ENCODE measurements around the gene WWOX. TPM values are rescaled to one million over a fixed set of nuclear protein-coding genes. Genes with fewer than 3 reads are reported as not detected.

The WWOX gene
- total RNA-seq, 1 donor from 2014 or later: 7.3 TPM

DNA sequence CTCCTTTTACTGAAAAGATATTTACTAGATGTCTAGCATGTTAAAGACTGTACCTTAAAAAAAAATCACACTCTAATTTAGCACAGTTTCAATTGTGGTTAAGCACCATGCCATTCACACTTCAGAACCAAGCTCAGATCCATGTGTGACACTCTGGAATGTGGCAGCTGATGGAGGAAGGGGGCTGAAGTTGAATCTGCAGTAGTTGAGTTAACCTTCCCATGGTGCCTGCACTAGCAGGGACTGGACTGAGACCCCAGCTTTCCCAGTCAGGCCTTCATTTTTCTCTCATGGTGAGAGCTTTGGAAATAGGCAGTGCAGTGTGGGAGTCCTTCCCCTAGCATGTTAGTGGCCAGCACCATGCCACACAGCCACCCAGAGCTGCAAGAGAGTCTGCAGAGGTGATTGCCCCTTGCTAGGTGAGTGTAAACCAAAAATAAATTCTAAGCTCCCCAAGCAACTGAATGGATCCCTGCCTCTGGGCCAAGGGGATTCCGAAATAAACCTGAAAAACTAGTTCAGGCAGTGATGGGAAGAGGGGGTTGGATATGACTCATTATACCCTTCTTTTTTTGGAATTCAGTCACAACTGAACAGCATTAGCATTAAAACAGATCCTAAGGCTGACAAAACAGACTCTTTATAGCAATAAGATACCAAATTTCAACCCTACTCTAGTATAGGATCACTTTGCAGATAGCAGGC is 208.5 kb downstream of the WWOX start:
- Histone ChIP-seq H2AFZ (ENCODE audit: low read depth, low read length) (no peak overlapping the region), H3K27ac (ENCODE audit: low read depth, low read length) (no peak overlapping the region), H3K9ac (ENCODE audit: low read length) (no peak overlapping the region), H3K79me2 (ENCODE audit: insufficient read depth, low read length) (no peaks in the 10 kb centered on the region), H4K20me1 (ENCODE audit: insufficient read depth, low read length) (no peaks in the 10 kb centered on the region), H3K36me3 (ENCODE audit: insufficient read depth, low read length) (no peaks in the 10 kb centered on the region), H3K4me2 (ENCODE audit: low read length) (no peak overlapping the region), H3K4me3 (ENCODE audit: insufficient read depth, low read depth, low read length) (no peak overlapping the region), H3K4me1 (ENCODE audit: insufficient read depth, low read length) (no peaks in the 10 kb centered on the region), H3K27me3 (ENCODE audit: insufficient read depth, low read length) (no peaks in the 10 kb centered on the region), H3K9me3 (ENCODE audit: insufficient read depth, low read depth, low read length) (no peaks in the 10 kb centered on the region)
- Mint-ChIP-seq H3K36me3 (ENCODE audit: low read depth, unreplicated experiment) (no peaks in the 10 kb centered on the region), H3K4me3 (ENCODE audit: unreplicated experiment) (no peak overlapping the region), H3K9me3 (ENCODE audit: unreplicated experiment) (peaks cover 4% of the 10 kb centered on the region), H3K4me1 (ENCODE audit: low read depth, unreplicated experiment) (peaks cover 36% of the 10 kb centered on the region), H3K27me3 (ENCODE audit: low read depth, unreplicated experiment) (no peaks in the 10 kb centered on the region), H3K27ac (ENCODE audit: unreplicated experiment) (no peak overlapping the region)
- FAIRE-seq: no peak
- DNase-seq (ENCODE audit: low read depth): no peak
- TF ChIP-seq, protein P1, sequence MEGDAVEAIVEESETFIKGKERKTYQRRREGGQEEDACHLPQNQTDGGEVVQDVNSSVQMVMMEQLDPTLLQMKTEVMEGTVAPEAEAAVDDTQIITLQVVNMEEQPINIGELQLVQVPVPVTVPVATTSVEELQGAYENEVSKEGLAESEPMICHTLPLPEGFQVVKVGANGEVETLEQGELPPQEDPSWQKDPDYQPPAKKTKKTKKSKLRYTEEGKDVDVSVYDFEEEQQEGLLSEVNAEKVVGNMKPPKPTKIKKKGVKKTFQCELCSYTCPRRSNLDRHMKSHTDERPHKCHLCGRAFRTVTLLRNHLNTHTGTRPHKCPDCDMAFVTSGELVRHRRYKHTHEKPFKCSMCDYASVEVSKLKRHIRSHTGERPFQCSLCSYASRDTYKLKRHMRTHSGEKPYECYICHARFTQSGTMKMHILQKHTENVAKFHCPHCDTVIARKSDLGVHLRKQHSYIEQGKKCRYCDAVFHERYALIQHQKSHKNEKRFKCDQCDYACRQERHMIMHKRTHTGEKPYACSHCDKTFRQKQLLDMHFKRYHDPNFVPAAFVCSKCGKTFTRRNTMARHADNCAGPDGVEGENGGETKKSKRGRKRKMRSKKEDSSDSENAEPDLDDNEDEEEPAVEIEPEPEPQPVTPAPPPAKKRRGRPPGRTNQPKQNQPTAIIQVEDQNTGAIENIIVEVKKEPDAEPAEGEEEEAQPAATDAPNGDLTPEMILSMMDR (IDR thresholded peaks at IDR 0.05; ENCODE audit: insufficient read depth, low read depth, low read length): no peak
- TF ChIP-seq EZH2 (IDR thresholded peaks at IDR 0.05; ENCODE audit: insufficient read depth, low read length): no peak

DNA sequence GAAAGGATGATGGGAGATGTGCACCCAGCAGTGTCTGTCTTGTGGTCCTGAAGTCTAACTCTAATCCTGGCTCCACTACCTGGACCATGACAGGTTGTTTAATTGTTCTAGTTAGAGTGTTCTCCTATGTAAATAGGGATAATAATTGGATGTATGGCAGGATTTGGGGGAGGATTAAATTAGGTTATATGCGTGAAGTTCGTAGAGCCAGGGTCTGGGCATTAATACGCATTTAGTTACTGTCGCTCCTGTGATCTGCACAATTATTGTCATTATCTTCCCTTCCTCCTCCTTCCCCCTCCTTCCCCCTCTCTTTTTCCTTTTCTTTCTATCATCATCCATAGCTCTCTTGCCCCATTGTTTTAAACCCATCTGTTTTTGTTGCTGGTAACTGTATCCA is 210.3 kb downstream of the WWOX start:
- peaks cover 4% of the 10 kb centered on the region for H3K9me3 Mint-ChIP-seq (ENCODE audit: unreplicated experiment)
- no peaks in the 10 kb centered on the region for H3K27me3 ChIP-seq (ENCODE audit: insufficient read depth, low read length)
- no peak overlapping the region for H3K4me2 ChIP-seq (ENCODE audit: low read length)
- no peak overlapping the region for H3K4me3 Mint-ChIP-seq (ENCODE audit: unreplicated experiment)
- H3K9ac ChIP-seq (ENCODE audit: low read length): no peak overlapping the region
- H3K4me3 ChIP-seq (ENCODE audit: insufficient read depth, low read depth, low read length): no peak overlapping the region
- no peak overlapping the region for H3K27ac Mint-ChIP-seq (ENCODE audit: unreplicated experiment)
- H3K79me2 ChIP-seq (ENCODE audit: insufficient read depth, low read length): no peaks in the 10 kb centered on the region
- no peak overlapping the region for H3K27ac ChIP-seq (ENCODE audit: low read depth, low read length)
- H4K20me1 ChIP-seq (ENCODE audit: insufficient read depth, low read length): no peaks in the 10 kb centered on the region
- no peak for TF ChIP-seq EZH2 (IDR thresholded peaks at IDR 0.05; ENCODE audit: insufficient read depth, low read length)
- TF ChIP-seq, protein P1 (IDR thresholded peaks at IDR 0.05; ENCODE audit: insufficient read depth, low read depth, low read length): no peak
- H3K27me3 Mint-ChIP-seq (ENCODE audit: low read depth, unreplicated experiment): no peaks in the 10 kb centered on the region
- H2AFZ ChIP-seq (ENCODE audit: low read depth, low read length): no peak overlapping the region
- peaks cover 33% of the 10 kb centered on the region for H3K4me1 Mint-ChIP-seq (ENCODE audit: low read depth, unreplicated experiment)
- DNase-seq (ENCODE audit: low read depth) (no peak), FAIRE-seq (no peak)
- H3K36me3 ChIP-seq (ENCODE audit: insufficient read depth, low read length): no peaks in the 10 kb centered on the region
- H3K9me3 ChIP-seq (ENCODE audit: insufficient read depth, low read depth, low read length): no peaks in the 10 kb centered on the region
- H3K4me1 ChIP-seq (ENCODE audit: insufficient read depth, low read length): no peaks in the 10 kb centered on the region
- H3K36me3 Mint-ChIP-seq (ENCODE audit: low read depth, unreplicated experiment): no peaks in the 10 kb centered on the region

DNA sequence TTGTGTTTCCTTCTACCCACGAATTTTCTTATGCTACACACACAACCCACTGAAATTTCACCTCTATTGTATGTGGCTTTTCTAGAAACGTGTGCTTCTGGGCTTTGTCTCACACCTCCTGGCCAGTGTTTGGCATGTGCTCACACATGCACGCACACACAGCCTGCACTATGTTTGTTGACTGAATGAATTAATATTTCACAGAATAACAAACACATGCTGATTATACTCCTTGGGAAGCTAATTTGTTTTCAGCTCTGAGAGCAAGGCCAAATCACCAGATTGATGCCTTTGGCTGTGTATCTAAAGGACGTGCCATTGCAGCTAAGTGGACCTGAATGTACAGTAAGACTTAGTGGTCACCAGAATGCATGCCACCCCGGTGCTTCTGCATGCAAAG is 210.7 kb downstream of the WWOX start:
- Mint-ChIP-seq H3K4me3 (ENCODE audit: unreplicated experiment) (no peak overlapping the region), H3K27ac (ENCODE audit: unreplicated experiment) (no peak overlapping the region), H3K27me3 (ENCODE audit: low read depth, unreplicated experiment) (no peaks in the 10 kb centered on the region), H3K4me1 (ENCODE audit: low read depth, unreplicated experiment) (peaks cover 35% of the 10 kb centered on the region), H3K36me3 (ENCODE audit: low read depth, unreplicated experiment) (no peaks in the 10 kb centered on the region), H3K9me3 (ENCODE audit: unreplicated experiment) (peaks cover 4% of the 10 kb centered on the region)
- Histone ChIP-seq H3K27ac (ENCODE audit: low read depth, low read length) (no peak overlapping the region), H3K4me3 (ENCODE audit: insufficient read depth, low read depth, low read length) (no peak overlapping the region), H3K27me3 (ENCODE audit: insufficient read depth, low read length) (no peaks in the 10 kb centered on the region), H2AFZ (ENCODE audit: low read depth, low read length) (no peak overlapping the region), H3K9me3 (ENCODE audit: insufficient read depth, low read depth, low read length) (no peaks in the 10 kb centered on the region), H3K9ac (ENCODE audit: low read length) (no peak overlapping the region), H3K36me3 (ENCODE audit: insufficient read depth, low read length) (no peaks in the 10 kb centered on the region), H3K79me2 (ENCODE audit: insufficient read depth, low read length) (no peaks in the 10 kb centered on the region), H3K4me1 (ENCODE audit: insufficient read depth, low read length) (no peaks in the 10 kb centered on the region), H3K4me2 (ENCODE audit: low read length) (no peak overlapping the region), H4K20me1 (ENCODE audit: insufficient read depth, low read length) (no peaks in the 10 kb centered on the region)
- DNase-seq (ENCODE audit: low read depth) (no peak), FAIRE-seq (no peak)
- no peak for TF ChIP-seq EZH2 (IDR thresholded peaks at IDR 0.05; ENCODE audit: insufficient read depth, low read length)
- TF ChIP-seq, protein P1 (IDR thresholded peaks at IDR 0.05; ENCODE audit: insufficient read depth, low read depth, low read length): no peak
